ENCODE data around the gene RABGGTB.
"Not testable (repeated sequence)": the region's sequence is repeated elsewhere in the genome, so short reads cannot be mapped to it uniquely, and the experiment has no call there.

The RABGGTB gene

GRCh38 chr1:75770761-75771160 lies 15.3 kb upstream of the RABGGTB start:
- H3K9me2 ChIP-seq (replicated peaks; ENCODE audit: low read depth, low read length): no peaks in the 10 kb centered on the region
- no peaks in the 10 kb centered on the region for H3K79me2 ChIP-seq (ENCODE audit: insufficient read depth, low read length)
- H3K9me3 ChIP-seq (ENCODE audit: insufficient read depth, low read depth, low read length): no peaks in the 10 kb centered on the region; the same call in 1 of the 2 replicates
- no peak overlapping the region for H2AFZ ChIP-seq (ENCODE audit: low read length)
- no peaks in the 10 kb centered on the region for H4K20me1 ChIP-seq (ENCODE audit: insufficient read depth, low read length, poor library complexity, severe bottlenecking)
- H3K9ac ChIP-seq (ENCODE audit: low read depth, low read length, poor library complexity, severe bottlenecking): no peak overlapping the region
- no peaks in the 10 kb centered on the region for H3K27me3 ChIP-seq (ENCODE audit: insufficient read depth, low read length, poor library complexity, severe bottlenecking)
- no peak overlapping the region for H3K4me2 ChIP-seq (ENCODE audit: low read depth, low read length, poor library complexity, severe bottlenecking)
- no peak overlapping the region for H3K4me3 ChIP-seq (ENCODE audit: low read length, poor library complexity, severe bottlenecking)
- no peaks in the 10 kb centered on the region for H3F3A ChIP-seq (ENCODE audit: low read depth)
- H3K4me1 ChIP-seq (ENCODE audit: insufficient read depth, low read length, poor library complexity, severe bottlenecking): no peaks in the 10 kb centered on the region
- TF ChIP-seq CTCF (conservative IDR thresholded peaks at IDR 0.05; ENCODE audit: low read length): no peak
- H3K36me3 ChIP-seq (ENCODE audit: insufficient read depth, low read length): no peaks in the 10 kb centered on the region

- Histone ChIP-seq H3K9ac (ENCODE audit: low read depth, low read length, poor library complexity, severe bottlenecking) (no peak overlapping the region), H3K4me2 (ENCODE audit: low read depth, low read length, poor library complexity, severe bottlenecking) (no peak overlapping the region), H3K27me3 (ENCODE audit: insufficient read depth, low read length, poor library complexity, severe bottlenecking) (no peaks in the 10 kb centered on the region), H3K4me3 (ENCODE audit: low read length, poor library complexity, severe bottlenecking) (no peak overlapping the region), H3K9me2 (replicated peaks; ENCODE audit: low read depth, low read length) (no peaks in the 10 kb centered on the region), H3K36me3 (ENCODE audit: insufficient read depth, low read length) (no peaks in the 10 kb centered on the region), H3K4me1 (ENCODE audit: insufficient read depth, low read length, poor library complexity, severe bottlenecking) (no peaks in the 10 kb centered on the region), H3F3A (ENCODE audit: low read depth) (no peaks in the 10 kb centered on the region), H2AFZ (ENCODE audit: low read length) (no peak overlapping the region), H3K79me2 (ENCODE audit: insufficient read depth, low read length) (no peaks in the 10 kb centered on the region), H3K9me3 (ENCODE audit: insufficient read depth, low read depth, low read length) (no peaks in the 10 kb centered on the region; the same call in 1 of the 2 replicates), H4K20me1 (ENCODE audit: insufficient read depth, low read length, poor library complexity, severe bottlenecking) (no peaks in the 10 kb centered on the region)
- TF ChIP-seq CTCF (conservative IDR thresholded peaks at IDR 0.05; ENCODE audit: low read length) (no peak), EZH2phosphoT487 (IDR thresholded peaks at IDR 0.05; ENCODE audit: borderline replicate concordance) (no peak)
These were observed 14.1 kb upstream of the RABGGTB start for GRCh38 chr1:75771978-75772377.

- not testable (repeated sequence) for H3K36me3 ChIP-seq (ENCODE audit: insufficient read depth, low read length); H3K4me1 ChIP-seq (ENCODE audit: insufficient read depth, low read length, poor library complexity, severe bottlenecking); H3F3A ChIP-seq (ENCODE audit: low read depth); H3K9me3 ChIP-seq (ENCODE audit: insufficient read depth, low read depth, low read length); H3K4me3 ChIP-seq (ENCODE audit: low read length, poor library complexity, severe bottlenecking); H4K20me1 ChIP-seq (ENCODE audit: insufficient read depth, low read length, poor library complexity, severe bottlenecking); H3K9me2 ChIP-seq (replicated peaks; ENCODE audit: low read depth, low read length); H3K79me2 ChIP-seq (ENCODE audit: insufficient read depth, low read length); H3K27me3 ChIP-seq (ENCODE audit: insufficient read depth, low read length, poor library complexity, severe bottlenecking); H3K4me2 ChIP-seq (ENCODE audit: low read depth, low read length, poor library complexity, severe bottlenecking); H3K9ac ChIP-seq (ENCODE audit: low read depth, low read length, poor library complexity, severe bottlenecking); H2AFZ ChIP-seq (ENCODE audit: low read length)
These were observed 8.2 kb upstream of the RABGGTB start for GRCh38 chr1:75777812-75778211.

- H3K36me3 ChIP-seq (ENCODE audit: insufficient read depth, low read length); H4K20me1 ChIP-seq (ENCODE audit: insufficient read depth, low read length, poor library complexity, severe bottlenecking); H2AFZ ChIP-seq (ENCODE audit: low read length); H3K9ac ChIP-seq (ENCODE audit: low read depth, low read length, poor library complexity, severe bottlenecking); H3K4me1 ChIP-seq (ENCODE audit: insufficient read depth, low read length, poor library complexity, severe bottlenecking); H3K4me3 ChIP-seq (ENCODE audit: low read length, poor library complexity, severe bottlenecking); H3K27me3 ChIP-seq (ENCODE audit: insufficient read depth, low read length, poor library complexity, severe bottlenecking); H3K9me2 ChIP-seq (replicated peaks; ENCODE audit: low read depth, low read length); H3F3A ChIP-seq (ENCODE audit: low read depth); H3K4me2 ChIP-seq (ENCODE audit: low read depth, low read length, poor library complexity, severe bottlenecking); H3K9me3 ChIP-seq (ENCODE audit: insufficient read depth, low read depth, low read length); H3K79me2 ChIP-seq (ENCODE audit: insufficient read depth, low read length): not testable (repeated sequence)
These were observed 7.4 kb upstream of the RABGGTB start for GRCh38 chr1:75778694-75779093.

GRCh38 chr1:75780183-75780582 lies 5.9 kb upstream of the RABGGTB start:
- not testable (repeated sequence) for H3K27me3 ChIP-seq (ENCODE audit: insufficient read depth, low read length, poor library complexity, severe bottlenecking); H3K9ac ChIP-seq (ENCODE audit: low read depth, low read length, poor library complexity, severe bottlenecking); H3K9me2 ChIP-seq (replicated peaks; ENCODE audit: low read depth, low read length); H4K20me1 ChIP-seq (ENCODE audit: insufficient read depth, low read length, poor library complexity, severe bottlenecking); H3F3A ChIP-seq (ENCODE audit: low read depth); H3K9me3 ChIP-seq (ENCODE audit: insufficient read depth, low read depth, low read length); H3K4me1 ChIP-seq (ENCODE audit: insufficient read depth, low read length, poor library complexity, severe bottlenecking); H3K4me2 ChIP-seq (ENCODE audit: low read depth, low read length, poor library complexity, severe bottlenecking); H2AFZ ChIP-seq (ENCODE audit: low read length); H3K79me2 ChIP-seq (ENCODE audit: insufficient read depth, low read length); H3K4me3 ChIP-seq (ENCODE audit: low read length, poor library complexity, severe bottlenecking); H3K36me3 ChIP-seq (ENCODE audit: insufficient read depth, low read length)

- H2AFZ ChIP-seq (ENCODE audit: low read length): 0 out of 2 replicates have a peak overlapping the region, but pooled peaks have one; percentile 1
- peak overlapping the region; percentile 98 for H3K4me3 ChIP-seq (ENCODE audit: low read length, poor library complexity, severe bottlenecking)
- not testable (repeated sequence) for H3K9me2 ChIP-seq (replicated peaks; ENCODE audit: low read depth, low read length)
These were observed 2.1 kb upstream of the RABGGTB start for GRCh38 chr1:75783920-75784319.

More at GRCh38 chr1:75783920-75784319, 2.1 kb upstream of the RABGGTB start:
- not testable (repeated sequence) for H3K27me3 ChIP-seq (ENCODE audit: insufficient read depth, low read length, poor library complexity, severe bottlenecking); H3K36me3 ChIP-seq (ENCODE audit: insufficient read depth, low read length); H3K9me3 ChIP-seq (ENCODE audit: insufficient read depth, low read depth, low read length); H3F3A ChIP-seq (ENCODE audit: low read depth)
- peak overlapping the region; percentile 80 for H3K4me2 ChIP-seq (ENCODE audit: low read depth, low read length, poor library complexity, severe bottlenecking)
- H3K4me1 ChIP-seq (ENCODE audit: insufficient read depth, low read length, poor library complexity, severe bottlenecking): peaks cover 27% of the 10 kb centered on the region
- peak overlapping the region; percentile 95 for H3K9ac ChIP-seq (ENCODE audit: low read depth, low read length, poor library complexity, severe bottlenecking)
- H3K79me2 ChIP-seq (ENCODE audit: insufficient read depth, low read length): peaks cover 29% of the 10 kb centered on the region
- peaks cover 27% of the 10 kb centered on the region for H4K20me1 ChIP-seq (ENCODE audit: insufficient read depth, low read length, poor library complexity, severe bottlenecking)

Measured in Loucy (cell line).